Sigmoid colon (tissue), 7 donors: ENCODE measurements around the gene SPAM1. TPM values are rescaled to one million over a fixed set of nuclear protein-coding genes. Genes with fewer than 3 reads are reported as not detected.

Source experiments
- DNase-seq: peaks from one replicate; pipeline ENCODE4 v3.0.0-alpha.2; 2019
- H3K27ac ChIP-seq, 4 donors: fragments of 200-600 bp; sonication (generic); one replicate each; pipeline ENCODE4 v1.5.1; 2016 to 2019; ENCODE audit warnings: mild to moderate bottlenecking in 1 of 4
- H3K27me3 ChIP-seq, 3 donors: fragments of 200-600 bp; sonication (generic); one replicate each; pipeline ENCODE4 v1.5.1; 2019; ENCODE audit warnings: mild to moderate bottlenecking in 1 of 3
- H3K36me3 ChIP-seq, 4 donors: fragments of 200-600 bp; sonication (generic); one replicate each; pipeline ENCODE4 v1.5.1; 2016 to 2019
- H3K4me1 ChIP-seq, 4 donors: fragments of 200-600 bp; sonication (generic); one replicate each; pipeline ENCODE4 v1.5.1; 2017 to 2019
- H3K4me3 ChIP-seq, 4 donors: fragments of 200-600 bp; sonication (generic); one replicate each; pipeline ENCODE4 v1.5.1; 2017 to 2019; ENCODE audit warnings: mild to moderate bottlenecking in 2 of 4, moderate library complexity in 1 of 4
- H3K9me3 ChIP-seq, 4 donors: fragments of 200-600 bp in 3 of 4; sonication (generic) in 3 of 4; one replicate each; pipeline versions ENCODE4 v1.5.1 to v1.6.1; 2013 to 2019
- CTCF ChIP-seq, 4 experiments: fragments of 450-650 bp in 3 of 4; fragments of 200-600 bp in 1 of 4; IDR thresholded peaks; one replicate each; pipeline ENCODE4 v1.5.1; 2016 to 2019; ENCODE audit warnings: antibody characterized with exemption in 4 of 4, mild to moderate bottlenecking in 3 of 4, moderate library complexity in 2 of 4
- EP300 ChIP-seq, 4 donors: sonication (generic); formaldehyde crosslinking; IDR thresholded peaks; one replicate each; pipeline ENCODE4 v1.6.1; 2017; ENCODE audit warnings: antibody characterized with exemption in 4 of 4
- POLR2A ChIP-seq, 2 donors: fragments of 450-650 bp; IDR thresholded peaks; one replicate each; pipeline ENCODE4 v1.6.1; 2016; ENCODE audit warnings: antibody characterized with exemption in 2 of 2, mild to moderate bottlenecking in 2 of 2, moderate library complexity in 2 of 2
- POLR2AphosphoS5 ChIP-seq, 4 donors: sonication (generic); formaldehyde crosslinking; IDR thresholded peaks; one replicate each; pipeline ENCODE4 v1.6.1; 2017; ENCODE audit warnings: antibody characterized with exemption in 4 of 4
- WGBS, 2 donors: extraction: QIAGEN DNeasy Blood & Tissue Kit; methylation state at CpG; one replicate each; pipeline ENCODE4 v1.1.7; 2013; 5-methylcytosine and 5-hydroxymethylcytosine counted together
- intact Hi-C: fragments of 100-400 bp; cut with DNase I; formaldehyde crosslinking; loops from one replicate; pipeline ENCODE4 v1.15.1; 2023
- polyA plus RNA-seq, 3 donors: library from polyadenylated mRNA; stranded (reverse); fragments of 200-250 nt; gene quantifications; one replicate each; pipeline ENCODE4 v1.2.3, GENCODE V29; 2013
- total RNA-seq, 4 donors: library from RNA; depleted of rRNA; stranded (reverse); fragments of >200 nt; gene quantifications; one replicate each; pipeline ENCODE4 v1.1.0, GENCODE V29; 2016
- donor health status: healthy with polysubstance abuse.
- donor health status: Bipolar disorder and iron deficiency.
- donor health status: healthy.

The SPAM1 gene
- total and polyA plus RNA-seq, 7 donors: not detected

GRCh38 chr7:123935436-123936381, 10.7 kb downstream of the SPAM1 start:
- no peak for DNase-seq
- Histone ChIP-seq H3K9me3 (peaks cover 0 to 5% (median 0%) of the 10 kb centered on the region in 4 donors), H3K4me3 (no peak overlapping the region), H3K27ac (no peak overlapping the region), H3K27me3 (no peaks in the 10 kb centered on the region), H3K36me3 (no peaks in the 10 kb centered on the region), H3K4me1 (no peaks in the 10 kb centered on the region)
- intact Hi-C loops: no loop called here
- TF ChIP-seq EP300 (IDR thresholded peaks at IDR 0.05) (no peak), CTCF (IDR thresholded peaks at IDR 0.05) (no peak), POLR2AphosphoS5 (IDR thresholded peaks at IDR 0.05) (no peak), POLR2A (IDR thresholded peaks at IDR 0.05) (no peak)
- WGBS, 2 donors: 80 to 87% methylated on average over 1 of the region's 1 CpG

GRCh38 chr7:123936388-123936787, 11.3 kb downstream of the SPAM1 start:
- H3K4me1 ChIP-seq: no peaks in the 10 kb centered on the region
- 51 to 68% methylated on average over 2 of the region's 2 CpGs for WGBS, 2 donors

GRCh38 chr7:123939784-123940183, 14.7 kb downstream of the SPAM1 start:
- Histone ChIP-seq H3K4me3 (no peak overlapping the region), H3K27me3 (no peaks in the 10 kb centered on the region), H3K4me1 (no peaks in the 10 kb centered on the region), H3K9me3 (peaks cover 0 to 5% (median 0%) of the 10 kb centered on the region in 4 donors), H3K27ac (no peak overlapping the region), H3K36me3 (no peaks in the 10 kb centered on the region)
- WGBS, 2 donors: 24 to 52% methylated on average over 3 of the region's 3 CpGs
- no peak for TF ChIP-seq POLR2A (IDR thresholded peaks at IDR 0.05)
- TF ChIP-seq CTCF (IDR thresholded peaks at IDR 0.05): no peak
- intact Hi-C loops: no loop called here
- no peak for DNase-seq

More at GRCh38 chr7:123936388-123936787, 11.3 kb downstream of the SPAM1 start:
- Histone ChIP-seq H3K9me3 (peaks cover 0 to 5% (median 0%) of the 10 kb centered on the region in 4 donors), H3K27me3 (no peaks in the 10 kb centered on the region), H3K36me3 (no peaks in the 10 kb centered on the region), H3K4me3 (no peak overlapping the region), H3K27ac (no peak overlapping the region)
- no peak for DNase-seq
- TF ChIP-seq CTCF (IDR thresholded peaks at IDR 0.05): no peak
- no peak for TF ChIP-seq POLR2A (IDR thresholded peaks at IDR 0.05)
- no peak for TF ChIP-seq POLR2AphosphoS5 (IDR thresholded peaks at IDR 0.05)
- no peak for TF ChIP-seq EP300 (IDR thresholded peaks at IDR 0.05)
- intact Hi-C loops: no loop called here

GRCh38 chr7:123941391-123942180, 16.5 kb downstream of the SPAM1 start:
- Histone ChIP-seq H3K36me3 (no peaks in the 10 kb centered on the region), H3K4me3 (no peak overlapping the region), H3K9me3 (no peaks in the 10 kb centered on the region), H3K4me1 (no peaks in the 10 kb centered on the region), H3K27ac (no peak overlapping the region), H3K27me3 (no peaks in the 10 kb centered on the region)
- intact Hi-C loops: no loop called here
- no peak for TF ChIP-seq CTCF (IDR thresholded peaks at IDR 0.05)
- no peak for TF ChIP-seq EP300 (IDR thresholded peaks at IDR 0.05)
- 68 to 81% methylated on average over 3 of the region's 3 CpGs for WGBS, 2 donors
- no peak for DNase-seq
